IMR-90 (cell line): Measurements from ENCODE around the gene SEC16A. TPM values are rescaled to one million over a fixed set of nuclear protein-coding genes. Genes with fewer than 3 reads are reported as not detected.
A peak's percentile ranks its signal among the peaks of the same experiment; 100 is the strongest.

Experiments used
- ATAC-seq: fragments of 200-7000 bp; cut with Tn5 transposase; 2 replicates; pipeline ENCODE4 v1.9.1; 2020; ENCODE audit warnings: low read depth, mild to moderate bottlenecking, moderate library complexity
- BruUV-seq: library from RNA; stranded (reverse); fragments of 400-500 nt; replicated peaks from 2 replicates; lab custom pipeline; 2021; lab: Mats Ljungman, UMichigan
- CTCF ChIA-PET: fragments of 300-600 bp; formaldehyde crosslinking; extraction: SDS; loops from one replicate; lab custom pipeline; 2021; ENCODE audit warnings: antibody characterized with exemption; lab: Yijun Ruan, JAX
- POLR2A ChIA-PET: fragments of 300-600 bp; sonication (Branson Sonifier 250); formaldehyde crosslinking; loops from one replicate; lab custom pipeline; 2022; ENCODE audit warnings: antibody characterized with exemption; ENCODE audit not compliant: unreplicated experiment; lab: Charles Lee
- DNase-seq: peaks from one replicate; pipeline ENCODE4 v3.0.0; 2013
- H2AFZ ChIP-seq: replicated peaks from 2 replicates; pipeline ENCODE3; 2013; ENCODE audit warnings: low read length, mild to moderate bottlenecking; ENCODE audit not compliant: poor library complexity
- H2AK5ac ChIP-seq: 2 replicates; pipeline ENCODE4 v1.6.1; 2013; ENCODE audit warnings: low read depth, low read length, inconsistent platforms
- H2AK9ac ChIP-seq: replicated peaks from 2 replicates; pipeline ENCODE3; 2013; ENCODE audit warnings: mild to moderate bottlenecking, low read depth, low read length, moderate library complexity; ENCODE audit not compliant: poor library complexity
- H2BK120ac ChIP-seq: 2 replicates; pipeline ENCODE4 v1.6.1; 2013; ENCODE audit warnings: low read depth, low read length, inconsistent platforms
- H2BK15ac ChIP-seq: 3 replicates; pipeline ENCODE4 v1.6.1; 2013; ENCODE audit warnings: low read depth, low read length, inconsistent platforms
- H2BK20ac ChIP-seq: 2 replicates; pipeline ENCODE4 v1.6.1; 2013; ENCODE audit warnings: low read depth, mild to moderate bottlenecking, inconsistent platforms, low read length, moderate library complexity
- H2BK5ac ChIP-seq: 2 replicates; pipeline ENCODE4 v1.6.1; 2013; ENCODE audit warnings: mild to moderate bottlenecking, low read depth, low read length, inconsistent platforms; ENCODE audit not compliant: poor library complexity, severe bottlenecking
- H3K14ac ChIP-seq: replicated peaks from 2 replicates; pipeline ENCODE4 v1.6.1; 2013; ENCODE audit warnings: low read depth, low read length, inconsistent platforms
- H3K18ac ChIP-seq: 2 replicates; pipeline ENCODE4 v1.6.1; 2013; ENCODE audit warnings: low read depth, low read length, control low read depth
- H3K23ac ChIP-seq: 2 replicates; pipeline ENCODE4 v1.6.1; 2013; ENCODE audit warnings: low read depth, low read length, inconsistent platforms
- H3K27ac ChIP-seq: 2 replicates; pipeline ENCODE4 v1.5.1; 2013; ENCODE audit warnings: mild to moderate bottlenecking, control low read depth, low read length; ENCODE audit not compliant: insufficient read depth
- H3K27me3 ChIP-seq: 2 replicates; pipeline ENCODE4 v1.6.1; 2013; ENCODE audit warnings: low read length; ENCODE audit not compliant: control insufficient read depth, insufficient read depth
- H3K36me3 ChIP-seq: 2 replicates; pipeline ENCODE4 v1.6.1; 2013; ENCODE audit warnings: low read length, mixed read lengths; ENCODE audit not compliant: control insufficient read depth, insufficient read depth
- H3K4ac ChIP-seq: 2 replicates; pipeline ENCODE4 v1.6.1; 2013; ENCODE audit warnings: low read depth, low read length, inconsistent platforms
- H3K4me1 ChIP-seq: 2 replicates; pipeline ENCODE4 v1.6.1; 2013; ENCODE audit warnings: low read length, mixed read lengths; ENCODE audit not compliant: control insufficient read depth, insufficient read depth
- H3K4me2 ChIP-seq: 2 replicates; pipeline ENCODE4 v1.6.1; 2013; ENCODE audit warnings: low read depth, mild to moderate bottlenecking, control low read depth, low read length, moderate library complexity
- H3K4me3 ChIP-seq: 2 replicates; pipeline ENCODE4 v1.5.1; 2013; ENCODE audit warnings: low read depth, mild to moderate bottlenecking, control low read depth, low read length, moderate library complexity; ENCODE audit not compliant: insufficient read depth
- H3K56ac ChIP-seq: 2 replicates; pipeline ENCODE4 v1.6.1; 2013; ENCODE audit warnings: low read length, inconsistent platforms; ENCODE audit not compliant: insufficient read depth; ENCODE audit errors: extremely low read depth
- H3K79me1 ChIP-seq, 2 experiments: 2 replicates each; pipeline ENCODE4 v1.6.1; 2013; ENCODE audit warnings: low read length in 2 of 2, inconsistent platforms in 1 of 2, low read depth in 1 of 2
- H3K9ac ChIP-seq: 2 replicates; pipeline ENCODE4 v1.6.1; 2013; ENCODE audit warnings: low read depth, low read length, control low read depth
- H3K9me1 ChIP-seq: 2 replicates; pipeline ENCODE4 v1.6.1; 2013; ENCODE audit warnings: low read length, inconsistent platforms; ENCODE audit not compliant: insufficient read depth
- H3K9me3 ChIP-seq: 2 replicates; pipeline ENCODE4 v1.6.1; 2013; ENCODE audit warnings: low read length; ENCODE audit not compliant: control insufficient read depth, insufficient read depth
- H4K20me1 ChIP-seq: 2 replicates; pipeline ENCODE4 v1.6.1; 2013; ENCODE audit warnings: low read length, inconsistent platforms; ENCODE audit not compliant: insufficient read depth
- H4K5ac ChIP-seq: 2 replicates; pipeline ENCODE4 v1.6.1; 2013; ENCODE audit warnings: mild to moderate bottlenecking, low read depth, low read length, control low read depth
- H4K8ac ChIP-seq, 2 experiments: 2 replicates each; pipeline ENCODE4 v1.6.1; 2013; ENCODE audit warnings: low read depth in 2 of 2, low read length in 2 of 2, control low read depth in 1 of 2, inconsistent platforms in 1 of 2
- H4K91ac ChIP-seq: 2 replicates; pipeline ENCODE4 v1.6.1; 2013; ENCODE audit warnings: low read depth, low read length, inconsistent platforms; ENCODE audit not compliant: insufficient read depth
- BHLHE40 ChIP-seq: fragments of 150-350 bp; IDR thresholded peaks from 2 replicates; pipeline ENCODE4 v1.6.1; 2016; ENCODE audit warnings: mild to moderate bottlenecking, low read depth, low read length
- CEBPB ChIP-seq: IDR thresholded peaks from 2 replicates; pipeline ENCODE4 v1.6.1; 2012; ENCODE audit warnings: low read depth, low read length, improper control_type of control experiment
- CHD1 ChIP-seq: IDR thresholded peaks from 2 replicates; pipeline ENCODE4 v1.6.1; 2012; ENCODE audit warnings: low read depth, low read length, improper control_type of control experiment
- CTCF ChIP-seq: conservative IDR thresholded peaks from 2 replicates; pipeline ENCODE4 v1.5.1; 2012; ENCODE audit warnings: mild to moderate bottlenecking, low read depth, low read length, improper control_type of control experiment
- FOS ChIP-seq: fragments of 150-350 bp; IDR thresholded peaks from 2 replicates; pipeline ENCODE4 v1.6.1; 2016; ENCODE audit warnings: low read depth, low read length
- MAFK ChIP-seq: IDR thresholded peaks from 2 replicates; pipeline ENCODE4 v1.6.1; 2012; ENCODE audit warnings: low read depth, low read length, improper control_type of control experiment
- MAZ ChIP-seq: IDR thresholded peaks from 2 replicates; pipeline ENCODE4 v1.6.1; 2012; ENCODE audit warnings: low read depth, mild to moderate bottlenecking, low read length, improper control_type of control experiment, moderate library complexity, borderline replicate concordance
- MXI1 ChIP-seq: IDR thresholded peaks from 2 replicates; pipeline ENCODE4 v1.6.1; 2012; ENCODE audit warnings: low read depth, mild to moderate bottlenecking, low read length, moderate library complexity, borderline replicate concordance
- NFE2L2 ChIP-seq: fragments of 150-350 bp; IDR thresholded peaks from 2 replicates; pipeline ENCODE4 v1.6.1; 2016; ENCODE audit warnings: low read depth, mild to moderate bottlenecking, low read length
- POLR2A ChIP-seq: IDR thresholded peaks from 2 replicates; pipeline ENCODE4 v1.6.1; 2012; ENCODE audit warnings: mild to moderate bottlenecking, low read depth, low read length
- RCOR1 ChIP-seq: IDR thresholded peaks from 2 replicates; pipeline ENCODE4 v1.6.1; 2012; ENCODE audit warnings: mild to moderate bottlenecking, low read length, improper control_type of control experiment; ENCODE audit not compliant: insufficient replicate concordance
- RFX5 ChIP-seq: IDR thresholded peaks from 2 replicates; pipeline ENCODE4 v1.8.0; 2012; ENCODE audit warnings: low read depth, mild to moderate bottlenecking, low read length, moderate library complexity
- SMC3 ChIP-seq: fragments of 150-350 bp; IDR thresholded peaks from 2 replicates; pipeline ENCODE4 v1.6.1; 2016; ENCODE audit warnings: low read depth, mild to moderate bottlenecking, antibody characterized with exemption, low read length, moderate library complexity
- USF2 ChIP-seq: fragments of 150-350 bp; IDR thresholded peaks from 2 replicates; pipeline ENCODE4 v1.6.1; 2017; ENCODE audit warnings: mild to moderate bottlenecking, antibody characterized with exemption, low read length, low read depth
- WGBS, 2 experiments: methylation state at CpG; one replicate each; pipeline versions ENCODE4 v1.1.5 to v1.1.7; 2013; ENCODE audit warnings: missing lambda C conversion rate in 2 of 2; ENCODE audit not compliant: insufficient read length in 1 of 2; ENCODE audit errors: extremely low coverage in 2 of 2; 5-methylcytosine and 5-hydroxymethylcytosine counted together
- dilution Hi-C: fragments of 300-500 bp; cut with HindIII; formaldehyde crosslinking; loops from one replicate; pipeline ENCODE4 v1.14.3; 2018; ENCODE audit warnings: low sequenced_read_pairs; ENCODE audit not compliant: unreplicated experiment
- in situ Hi-C: fragments of 300-500 bp; cut with MboI; formaldehyde crosslinking; loops from 3 replicates; pipeline ENCODE4 v1.14.3; 2019; ENCODE audit warnings: low sequenced_read_pairs, inconsistent platforms, mixed read lengths
- intact Hi-C: fragments of 100-400 bp; cut with micrococcal nuclease; formaldehyde crosslinking; loops from 2 replicates; pipeline ENCODE4 v1.10.0; 2022
- polyA plus RNA-seq, 3 experiments: library from polyadenylated mRNA; depleted of rRNA; stranded (reverse); fragments of >200 nt; gene quantifications; 2 replicates each; pipeline ENCODE4 v1.2.3, GENCODE V29; 2012; ENCODE audit warnings: low replicate concordance in 1 of 3
- total RNA-seq: library from RNA; depleted of rRNA; stranded (reverse); fragments of >200 nt; gene quantifications from 2 replicates; pipeline ENCODE4 v1.2.3, GENCODE V29; 2012

SEC16A gene
- total and polyA plus RNA-seq, 2 of the 4 experiments (the other 2 are of a cell fraction) = 12.2 to 48.1 TPM

GRCh38 chr9:136395345-136396218 is 87.3 kb downstream of the SEC16A start (continued):
- TF ChIP-seq CTCF = no peak

- Histone ChIP-seq H4K5ac (no peak overlapping the region), H4K20me1 (peaks cover 16% of the 10 kb centered on the region), H3K9ac (no peak overlapping the region), H3K4ac (no peak overlapping the region), H4K8ac (no peak overlapping the region), H2BK120ac (no peak overlapping the region), H3K27me3 (no peaks in the 10 kb centered on the region), H2AK5ac (no peak overlapping the region), H3K4me3 (no peak overlapping the region), H3K23ac (no peak overlapping the region), H3K56ac (no peak overlapping the region), H3K79me1 (peaks cover 20 to 37% of the 10 kb centered on the region in 2 experiments), H2BK15ac (no peak overlapping the region), H2AFZ (no peak overlapping the region), H3K27ac (no peak overlapping the region), H4K91ac (no peak overlapping the region), H2BK20ac (no peak overlapping the region), H2BK5ac (no peak overlapping the region), H3K9me3 (no peaks in the 10 kb centered on the region), H3K14ac (no peak overlapping the region), H3K18ac (no peak overlapping the region), H2AK9ac (peak overlapping the region; percentile 16), H3K4me1 (peaks cover 6% of the 10 kb centered on the region), H3K36me3 (peaks cover 62% of the 10 kb centered on the region), H3K9me1 (no peaks in the 10 kb centered on the region), H3K4me2 (no peak overlapping the region)
- 90% methylated on average over 6 of the region's 13 CpGs; no CpG with 5 or more reads in 1 of the 2 experiments for WGBS, 2 experiments
- dilution Hi-C loops = no loop called here
- ChIA-PET POLR2A (no interaction called here), CTCF (no interaction called here)
- ATAC-seq (no peak), DNase-seq (no peak)
- BruUV-seq = no TSS peak
- intact Hi-C loops = no loop called here
- in situ Hi-C loops = no loop called here
- TF ChIP-seq NFE2L2 (no peak), FOS (no peak), USF2 (no peak), BHLHE40 (no peak), MAZ (no peak), RFX5 (no peak), MAFK (no peak), CHD1 (no peak), MXI1 (no peak), POLR2A (no peak), SMC3 (no peak), CEBPB (no peak), RCOR1 (no peak)
These were observed 87.9 kb downstream of the SEC16A start for GRCh38 chr9:136395020-136395340.
